Kidney epithelial cell (primary cell): Measurements from ENCODE around the gene CAPN7. TPM values are rescaled to one million over a fixed set of nuclear protein-coding genes. Genes with fewer than 3 reads are reported as not detected.

Experiments
- DNase-seq: peaks from one replicate; pipeline ENCODE4 v3.0.0-alpha.2; 2010; ENCODE audit warnings: low read depth
- H3K27me3 ChIP-seq: 2 replicates; pipeline ENCODE4 v1.6.0; 2011; ENCODE audit warnings: low read length; ENCODE audit not compliant: control insufficient read depth, insufficient read depth
- H3K36me3 ChIP-seq: 2 replicates; pipeline ENCODE4 v1.5.1; 2011; ENCODE audit warnings: low read length; ENCODE audit not compliant: control insufficient read depth, insufficient read depth
- H3K4me3 ChIP-seq: 2 replicates; pipeline ENCODE4 v1.5.1; 2011; ENCODE audit warnings: low read depth, mild to moderate bottlenecking, control low read depth, low read length
- total RNA-seq: library from RNA; depleted of rRNA; stranded (reverse); fragments of >200 nt; gene quantifications from 2 replicates; pipeline ENCODE4 v1.2.3, GENCODE V29; 2015
- TF ChIP-seq, protein P1 (sequence below): IDR thresholded peaks from 2 replicates; pipeline ENCODE4 v1.5.1; 2011; ENCODE audit warnings: mild to moderate bottlenecking, moderate library complexity, low read length, control low read depth, inconsistent platforms; ENCODE audit not compliant: insufficient read depth, poor library complexity, severe bottlenecking

The CAPN7 gene
- total RNA-seq, 1 donor from 2014 or later = 15.8 TPM

DNA sequence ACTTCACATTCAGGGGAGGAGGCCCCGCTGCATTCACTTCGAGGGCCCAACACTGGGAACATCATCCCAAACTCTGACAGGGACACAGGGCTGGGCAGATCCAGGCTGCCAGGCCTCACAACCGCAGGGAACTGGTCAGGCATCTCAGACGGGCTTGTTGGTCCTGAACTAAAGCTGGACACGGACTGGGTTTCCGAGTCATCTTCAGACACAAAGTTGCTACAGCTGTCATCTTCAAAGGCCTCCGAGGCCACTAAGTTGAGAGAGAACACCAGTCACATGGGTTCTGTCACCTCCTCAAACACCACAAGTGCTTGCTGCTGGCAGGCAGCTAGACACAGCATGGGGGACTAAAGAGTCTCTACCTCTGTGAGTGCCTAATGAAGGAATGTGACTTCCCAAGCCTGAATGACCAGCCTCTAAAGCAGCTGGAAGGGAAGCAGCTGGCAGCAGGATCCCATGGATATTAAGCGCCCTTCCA, 50.9 kb downstream of the CAPN7 start:
- TF ChIP-seq, protein P1, sequence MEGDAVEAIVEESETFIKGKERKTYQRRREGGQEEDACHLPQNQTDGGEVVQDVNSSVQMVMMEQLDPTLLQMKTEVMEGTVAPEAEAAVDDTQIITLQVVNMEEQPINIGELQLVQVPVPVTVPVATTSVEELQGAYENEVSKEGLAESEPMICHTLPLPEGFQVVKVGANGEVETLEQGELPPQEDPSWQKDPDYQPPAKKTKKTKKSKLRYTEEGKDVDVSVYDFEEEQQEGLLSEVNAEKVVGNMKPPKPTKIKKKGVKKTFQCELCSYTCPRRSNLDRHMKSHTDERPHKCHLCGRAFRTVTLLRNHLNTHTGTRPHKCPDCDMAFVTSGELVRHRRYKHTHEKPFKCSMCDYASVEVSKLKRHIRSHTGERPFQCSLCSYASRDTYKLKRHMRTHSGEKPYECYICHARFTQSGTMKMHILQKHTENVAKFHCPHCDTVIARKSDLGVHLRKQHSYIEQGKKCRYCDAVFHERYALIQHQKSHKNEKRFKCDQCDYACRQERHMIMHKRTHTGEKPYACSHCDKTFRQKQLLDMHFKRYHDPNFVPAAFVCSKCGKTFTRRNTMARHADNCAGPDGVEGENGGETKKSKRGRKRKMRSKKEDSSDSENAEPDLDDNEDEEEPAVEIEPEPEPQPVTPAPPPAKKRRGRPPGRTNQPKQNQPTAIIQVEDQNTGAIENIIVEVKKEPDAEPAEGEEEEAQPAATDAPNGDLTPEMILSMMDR = no peak
- H3K36me3 ChIP-seq = peaks cover 1% of the 10 kb centered on the region

DNA sequence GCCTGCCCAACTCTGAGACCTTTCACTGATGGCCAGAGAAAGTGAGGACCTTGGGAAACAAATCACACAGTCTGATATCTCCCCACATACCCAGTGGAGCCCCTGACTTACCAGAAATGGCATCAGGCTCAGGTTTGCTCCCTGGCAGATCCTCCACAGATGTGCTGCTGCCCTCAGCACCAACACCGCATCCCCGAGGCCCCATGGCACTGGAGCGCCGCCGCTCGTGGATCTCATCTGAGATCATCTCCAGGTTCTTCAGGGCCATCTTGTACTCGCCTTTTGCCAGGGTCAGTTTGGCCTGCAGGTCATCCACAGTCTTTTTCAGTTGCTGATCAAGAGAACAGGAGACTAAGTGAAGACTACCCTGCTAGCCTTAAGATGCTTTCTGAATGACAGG, 52.7 kb downstream of the CAPN7 start:
- no peaks in the 10 kb centered on the region for H3K27me3 ChIP-seq
- DNase-seq = no peak
- H3K4me3 ChIP-seq = no peak overlapping the region
- peaks cover 1% of the 10 kb centered on the region for H3K36me3 ChIP-seq
- TF ChIP-seq, protein P1 = no peak

More for the DNA sequence above, 50.9 kb downstream of the CAPN7 start:
- H3K27me3 ChIP-seq = no peaks in the 10 kb centered on the region
- no peak for DNase-seq
- H3K4me3 ChIP-seq = no peak overlapping the region

DNA sequence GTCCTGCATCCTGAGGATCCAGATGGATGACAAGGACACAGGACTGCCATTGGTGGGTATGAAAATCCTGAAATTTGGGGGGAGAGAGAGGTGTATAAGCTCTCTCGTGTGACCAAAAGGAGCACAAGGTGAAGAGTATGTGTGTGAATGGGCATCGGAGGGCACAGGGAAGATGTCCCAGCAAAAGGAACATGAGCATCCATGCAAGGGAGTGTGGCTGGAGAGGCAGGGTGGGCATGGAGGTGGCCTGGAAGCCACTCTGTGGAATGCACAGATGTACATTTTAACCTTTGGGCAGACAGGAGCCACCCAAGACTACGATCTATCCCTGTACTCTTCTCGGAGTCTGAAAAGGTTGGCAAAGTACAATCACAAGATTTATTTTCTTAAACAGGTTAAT, 54.5 kb downstream of the CAPN7 start:
- Histone ChIP-seq H3K27me3 (no peaks in the 10 kb centered on the region), H3K4me3 (no peak overlapping the region), H3K36me3 (peaks cover 1% of the 10 kb centered on the region)
- TF ChIP-seq, protein P1 = no peak
- DNase-seq = no peak

DNA sequence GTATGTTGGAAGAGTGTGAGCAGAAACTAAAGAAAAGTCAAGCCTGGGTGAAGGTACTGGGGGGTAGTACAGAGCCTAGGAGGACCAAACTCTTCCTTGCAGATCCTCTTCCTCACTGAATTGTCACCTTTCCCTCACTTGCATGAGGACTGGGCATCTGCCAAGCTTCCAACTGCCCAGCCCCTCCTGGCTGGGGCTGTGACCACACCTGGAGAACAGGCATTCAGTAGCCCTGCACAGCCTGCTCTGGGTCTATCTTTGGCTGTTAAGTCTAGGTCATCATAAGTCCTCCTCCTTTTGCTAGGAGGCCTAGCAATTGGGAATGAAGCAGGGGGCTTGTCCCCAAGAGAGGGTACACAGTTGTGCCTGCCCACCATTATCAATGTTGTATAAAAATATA, 55.2 kb downstream of the CAPN7 start:
- Histone ChIP-seq H3K27me3 (no peaks in the 10 kb centered on the region), H3K4me3 (no peak overlapping the region), H3K36me3 (peaks cover 1% of the 10 kb centered on the region)
- TF ChIP-seq, protein P1 = no peak
- no peak for DNase-seq

GRCh38 chr3:15262021-15262420, 56.0 kb downstream of the CAPN7 start:
- no peak overlapping the region for H3K4me3 ChIP-seq
- H3K36me3 ChIP-seq = peaks cover 1% of the 10 kb centered on the region
- no peak for DNase-seq
- no peaks in the 10 kb centered on the region for H3K27me3 ChIP-seq
- TF ChIP-seq, protein P1 = no peak

GRCh38 chr3:15263120-15263519, 57.1 kb downstream of the CAPN7 start:
- DNase-seq = no peak
- TF ChIP-seq, protein P1 = no peak
- no peaks in the 10 kb centered on the region for H3K27me3 ChIP-seq
- peaks cover 1% of the 10 kb centered on the region for H3K36me3 ChIP-seq
- no peak overlapping the region for H3K4me3 ChIP-seq
